B cell (primary cell): ENCODE measurements around the gene GTF3C2. TPM values are rescaled to one million over a fixed set of nuclear protein-coding genes. Genes with fewer than 3 reads are reported as not detected.

Experiments used
- ATAC-seq: fragments of 200-7000 bp; cut with Tn5 transposase; one replicate; pipeline ENCODE4 v1.10.0; 2021; ENCODE audit warnings: low read depth, mild to moderate bottlenecking, moderate number of reproducible peaks, moderate library complexity
- CTCF ChIA-PET: fragments of 350-600 bp; sonication (Branson Sonifier 250); formaldehyde crosslinking; loops from one replicate; lab custom pipeline; 2021; ENCODE audit warnings: antibody characterized with exemption, inconsistent platforms; lab: Charles Lee
- POLR2A ChIA-PET: fragments of 350-600 bp; sonication (Branson Sonifier 250); formaldehyde crosslinking; loops from one replicate; lab custom pipeline; 2021; ENCODE audit warnings: antibody characterized with exemption; lab: Charles Lee
- DNase-seq: peaks from one replicate; pipeline ENCODE4 v3.0.0; 2013
- H2AFZ ChIP-seq: 2 replicates; pipeline ENCODE4 v1.6.1; 2012; ENCODE audit warnings: mild to moderate bottlenecking, low read depth, low read length; ENCODE audit not compliant: insufficient read depth, poor library complexity, severe bottlenecking
- H3K27ac ChIP-seq, 2 donors: 1 replicate in 1 of 2; 2 replicates in 1 of 2; pipeline ENCODE4 v1.5.1; 2012 to 2013; ENCODE audit warnings: low read length in 2 of 2, mild to moderate bottlenecking in 2 of 2, moderate library complexity in 1 of 2
- H3K27me3 ChIP-seq, 4 experiments: fragments of 200-600 bp in 1 of 4; sonication (generic) in 1 of 4; replicated peaks in 1 of 4; 1 replicate in 2 of 4; 2 replicates in 2 of 4; pipeline versions ENCODE4 v1.6.1 to v1.7.0; 2013 to 2016; ENCODE audit warnings: low read length in 3 of 4, mild to moderate bottlenecking in 2 of 4, mixed read lengths in 1 of 4, moderate library complexity in 1 of 4; ENCODE audit not compliant: insufficient read depth in 4 of 4, control insufficient read depth in 3 of 4; ENCODE audit errors: control extremely low read depth in 1 of 4
- H3K36me3 ChIP-seq, 2 experiments: replicated peaks in 1 of 2; 1 replicate in 1 of 2; 2 replicates in 1 of 2; pipeline versions ENCODE4 v1.6.1 to v1.7.1; 2013; ENCODE audit warnings: low read length in 1 of 2; ENCODE audit not compliant: insufficient read depth in 2 of 2, control insufficient read depth in 1 of 2; ENCODE audit errors: control extremely low read depth in 1 of 2, extremely low read depth in 1 of 2
- H3K4me1 ChIP-seq, 2 donors: fragments of 200-600 bp in 1 of 2; sonication (generic) in 1 of 2; 1 replicate in 1 of 2; 2 replicates in 1 of 2; pipeline versions ENCODE4 v1.5.1 to v1.6.1; 2013 to 2017; ENCODE audit warnings: low read length in 2 of 2; ENCODE audit not compliant: control insufficient read depth in 2 of 2, insufficient read depth in 2 of 2
- H3K4me2 ChIP-seq: replicated peaks from 2 replicates; pipeline ENCODE3; 2012; ENCODE audit warnings: mild to moderate bottlenecking, low read depth, low read length; ENCODE audit not compliant: poor library complexity, severe bottlenecking
- H3K4me3 ChIP-seq, 5 experiments: fragments of 200-600 bp in 1 of 5; sonication (generic) in 1 of 5; 1 replicate in 3 of 5; 2 replicates in 2 of 5; pipeline versions ENCODE4 v1.5.1 to v1.7.0; 2011 to 2016; ENCODE audit warnings: low read length in 4 of 5, mild to moderate bottlenecking in 4 of 5, low read depth in 2 of 5, control low read depth in 1 of 5, moderate library complexity in 1 of 5; ENCODE audit not compliant: insufficient read depth in 1 of 5; ENCODE audit errors: control extremely low read depth in 1 of 5, extremely low read depth in 1 of 5
- H3K79me2 ChIP-seq: fragments of 200-600 bp; sonication (generic); one replicate; pipeline ENCODE4 v1.6.0; 2016; ENCODE audit warnings: low read length; ENCODE audit not compliant: control insufficient read depth, insufficient read depth
- H3K9ac ChIP-seq: fragments of 200-600 bp; sonication (generic); 2 replicates; pipeline ENCODE4 v1.6.1; 2017; ENCODE audit warnings: mild to moderate bottlenecking, low read length, moderate library complexity
- H3K9me3 ChIP-seq, 3 donors: one replicate each; pipeline versions ENCODE4 v1.6.1 to v1.7.1; 2013; ENCODE audit warnings: low read length in 2 of 3; ENCODE audit not compliant: control insufficient read depth in 2 of 3, insufficient read depth in 1 of 3; ENCODE audit errors: control extremely low read depth in 1 of 3
- H4K20me1 ChIP-seq: 2 replicates; pipeline ENCODE4 v1.6.0; 2012; ENCODE audit warnings: mild to moderate bottlenecking, low read length; ENCODE audit not compliant: insufficient read depth, control insufficient read depth, poor library complexity, severe bottlenecking
- H3K27ac Mint-ChIP-seq: one replicate; pipeline ENCODE4 v1.8.0; 2021; ENCODE audit warnings: mixed read lengths
- H3K27me3 Mint-ChIP-seq: one replicate; pipeline ENCODE4 v1.8.0; 2021; ENCODE audit warnings: mixed read lengths
- H3K4me1 Mint-ChIP-seq: one replicate; pipeline ENCODE4 v1.8.0; 2021; ENCODE audit warnings: mixed read lengths
- H3K4me3 Mint-ChIP-seq: one replicate; pipeline ENCODE4 v1.8.0; 2021; ENCODE audit warnings: mixed read lengths
- H3K9me3 Mint-ChIP-seq: one replicate; pipeline ENCODE4 v1.8.0; 2022; ENCODE audit warnings: mixed read lengths; ENCODE audit not compliant: insufficient read depth
- EZH2 ChIP-seq: IDR thresholded peaks from 2 replicates; pipeline ENCODE4 v1.6.1; 2012; ENCODE audit warnings: borderline replicate concordance, low read depth, mild to moderate bottlenecking, moderate library complexity, low read length; ENCODE audit not compliant: insufficient read depth, poor library complexity, severe bottlenecking
- WGBS: methylation state at CpG from one replicate; pipeline ENCODE4 v1.1.5; 2013; ENCODE audit warnings: missing lambda C conversion rate; ENCODE audit not compliant: insufficient coverage; 5-methylcytosine and 5-hydroxymethylcytosine counted together
- intact Hi-C: fragments of 100-400 bp; cut with micrococcal nuclease; formaldehyde crosslinking; loops from one replicate; pipeline ENCODE4 v1.10.0; 2022
- polyA plus RNA-seq: library from polyadenylated mRNA; depleted of rRNA; stranded (reverse); fragments of >200 nt; gene quantifications from 2 replicates; pipeline ENCODE4 v1.2.3, GENCODE V29; 2012
- total RNA-seq, 2 donors: library from RNA; stranded (reverse); fragments of 120-200 nt in 1 of 2; gene quantifications; 1 replicate in 1 of 2; 2 replicates in 1 of 2; pipeline versions ENCODE4 v1.2.3 to v1.2.4, GENCODE V29; 2013 to 2022
- TF ChIP-seq, protein P1 (sequence below): fragments of 200-600 bp; IDR thresholded peaks from one replicate; pipeline ENCODE4 v1.8.0; 2022; ENCODE audit warnings: antibody characterized with exemption, mild to moderate bottlenecking

The GTF3C2 gene
- total and polyA plus RNA-seq, 2 donors (not counting 1 experiment from before 2014, with no cell fraction given) = 84.8 to 121 TPM

GRCh38 chr2:27313882-27314645 lies 42.5 kb downstream of the GTF3C2 start:
- Mint-ChIP-seq H3K4me1 (no peaks in the 10 kb centered on the region), H3K4me3 (no peak overlapping the region), H3K9me3 (no peaks in the 10 kb centered on the region), H3K27ac (no peak overlapping the region), H3K27me3 (no peaks in the 10 kb centered on the region)
- DNase-seq = no peak
- intact Hi-C loops = no loop called here
- TF ChIP-seq EZH2 = no peak
- TF ChIP-seq, protein P1, sequence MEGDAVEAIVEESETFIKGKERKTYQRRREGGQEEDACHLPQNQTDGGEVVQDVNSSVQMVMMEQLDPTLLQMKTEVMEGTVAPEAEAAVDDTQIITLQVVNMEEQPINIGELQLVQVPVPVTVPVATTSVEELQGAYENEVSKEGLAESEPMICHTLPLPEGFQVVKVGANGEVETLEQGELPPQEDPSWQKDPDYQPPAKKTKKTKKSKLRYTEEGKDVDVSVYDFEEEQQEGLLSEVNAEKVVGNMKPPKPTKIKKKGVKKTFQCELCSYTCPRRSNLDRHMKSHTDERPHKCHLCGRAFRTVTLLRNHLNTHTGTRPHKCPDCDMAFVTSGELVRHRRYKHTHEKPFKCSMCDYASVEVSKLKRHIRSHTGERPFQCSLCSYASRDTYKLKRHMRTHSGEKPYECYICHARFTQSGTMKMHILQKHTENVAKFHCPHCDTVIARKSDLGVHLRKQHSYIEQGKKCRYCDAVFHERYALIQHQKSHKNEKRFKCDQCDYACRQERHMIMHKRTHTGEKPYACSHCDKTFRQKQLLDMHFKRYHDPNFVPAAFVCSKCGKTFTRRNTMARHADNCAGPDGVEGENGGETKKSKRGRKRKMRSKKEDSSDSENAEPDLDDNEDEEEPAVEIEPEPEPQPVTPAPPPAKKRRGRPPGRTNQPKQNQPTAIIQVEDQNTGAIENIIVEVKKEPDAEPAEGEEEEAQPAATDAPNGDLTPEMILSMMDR = no peak
- Histone ChIP-seq H3K4me2 (no peak overlapping the region), H3K27ac (no peak overlapping the region), H4K20me1 (peaks cover 11% of the 10 kb centered on the region), H2AFZ (no peak overlapping the region), H3K79me2 (peaks cover 2% of the 10 kb centered on the region), H3K9ac (no peak overlapping the region), H3K4me3 (no peak overlapping the region), H3K27me3 (no peaks in the 10 kb centered on the region), H3K36me3 (peaks cover 4 to 24% of the 10 kb centered on the region in 2 experiments), H3K4me1 (no peaks in the 10 kb centered on the region), H3K9me3 (no peaks in the 10 kb centered on the region)
- CTCF ChIA-PET = interaction anchor here (1.5 to 1.8 kb wide), 2 partner anchors 11 to 34 kb away, joined by 3 to 9 read pairs; no protein-coding TSS in a partner anchor
- POLR2A ChIA-PET = interaction anchor here (0.6 kb wide), 1 partner anchor 41 kb away, joined by 4 read pairs; no protein-coding TSS in a partner anchor
- WGBS = 98% methylated on average over 3 of the region's 8 CpGs
- ATAC-seq = no peak

DNA sequence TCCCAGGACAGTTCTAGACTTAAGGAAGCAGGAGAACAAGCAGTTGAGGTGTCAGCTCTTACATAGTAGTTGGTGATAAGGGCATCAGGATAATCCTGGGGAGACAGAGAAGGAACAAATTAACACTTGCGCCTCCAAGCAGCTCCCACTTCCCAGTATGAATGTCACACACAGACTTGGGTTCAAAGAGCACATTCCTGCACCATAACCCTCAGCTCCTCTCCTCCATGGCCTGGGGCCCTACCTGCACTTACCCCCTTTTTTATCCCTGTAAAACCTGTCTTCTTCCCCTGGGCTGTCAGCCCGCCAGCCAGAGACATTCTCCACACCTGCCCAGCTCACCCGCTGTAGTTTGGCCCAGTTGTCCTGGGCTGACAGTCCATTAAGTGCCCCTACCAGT lies 44.4 kb downstream of the GTF3C2 start:
- no peak overlapping the region for H3K4me3 ChIP-seq
- ATAC-seq = no peak
- intact Hi-C loops = no loop called here
- peaks cover 3 to 4% of the 10 kb centered on the region in 2 donors for H3K4me1 ChIP-seq
- peaks cover 4 to 20% of the 10 kb centered on the region in 2 experiments for H3K36me3 ChIP-seq
- no peak overlapping the region for H3K4me2 ChIP-seq
- no peak overlapping the region for H2AFZ ChIP-seq
- peaks cover 11% of the 10 kb centered on the region for H4K20me1 ChIP-seq
- TF ChIP-seq, protein P1 = no peak
- TF ChIP-seq EZH2 = no peak
- ChIA-PET CTCF (interaction anchor here (1.0 to 2.2 kb wide), 2 partner anchors 9 to 12 kb away, joined by 3 to 14 read pairs; no protein-coding TSS in a partner anchor), POLR2A (no interaction called here)
- peaks cover 2% of the 10 kb centered on the region for H3K79me2 ChIP-seq
- peaks cover 2% of the 10 kb centered on the region for H3K4me1 Mint-ChIP-seq
- no peak for DNase-seq
- H3K4me3 Mint-ChIP-seq = no peak overlapping the region
- no peak overlapping the region for H3K27ac Mint-ChIP-seq
- peaks cover 0 to 3% (median under 1%) of the 10 kb centered on the region in 4 experiments for H3K27me3 ChIP-seq
- peaks cover 4% of the 10 kb centered on the region for H3K27me3 Mint-ChIP-seq
- 100% methylated on average over 3 of the region's 3 CpGs for WGBS
- H3K27ac ChIP-seq = no peak overlapping the region
- H3K9ac ChIP-seq = no peak overlapping the region
- H3K9me3 Mint-ChIP-seq = no peaks in the 10 kb centered on the region
- no peaks in the 10 kb centered on the region for H3K9me3 ChIP-seq
